ENCODE results near the gene DEXI. TPM values are rescaled to one million over a fixed set of nuclear protein-coding genes. Genes with fewer than 3 reads are reported as not detected.

Gene DEXI
- total and polyA plus RNA-seq, 2 of the 4 experiments (the other 2 are of a cell fraction): 43.7 to 63.6 TPM

- peaks cover 5% of the 10 kb centered on the region for H3K27me3 ChIP-seq (ENCODE audit: control insufficient read depth, insufficient read depth, low read length)
- no peaks in the 10 kb centered on the region for H3K36me3 ChIP-seq (ENCODE audit: control insufficient read depth, insufficient read depth, low read length)
- no peak overlapping the region for H2BK120ac ChIP-seq (ENCODE audit: low read depth, low read length)
- no peak overlapping the region for H2AK9ac ChIP-seq (replicated peaks; ENCODE audit: low read depth, low read length, poor library complexity)
- ChIA-PET POLR2A (ENCODE audit: unreplicated experiment) (no interaction called here), CTCF (no interaction called here)
- no peak for DNase-seq
- H2BK20ac ChIP-seq (ENCODE audit: low read depth, low read length): no peak overlapping the region
- H2BK5ac ChIP-seq (ENCODE audit: low read depth, low read length, poor library complexity, severe bottlenecking): no peak overlapping the region
- no peak overlapping the region for H3K27ac ChIP-seq (ENCODE audit: insufficient read depth, low read length)
- in situ Hi-C loops (cut with MboI; ENCODE audit: low sequenced_read_pairs): no loop called here
- no CpG with 5 or more reads among the region's 5 CpGs for WGBS, 2 experiments (ENCODE audit: extremely low coverage in 2 of 2, insufficient read length in 1 of 2)
- H3K23ac ChIP-seq (ENCODE audit: low read depth, low read length): no peak overlapping the region
- no peak overlapping the region for H3K4me2 ChIP-seq (ENCODE audit: low read depth, low read length)
- no peak overlapping the region for H2AFZ ChIP-seq (replicated peaks; ENCODE audit: low read length, poor library complexity)
- TF ChIP-seq, protein P1, sequence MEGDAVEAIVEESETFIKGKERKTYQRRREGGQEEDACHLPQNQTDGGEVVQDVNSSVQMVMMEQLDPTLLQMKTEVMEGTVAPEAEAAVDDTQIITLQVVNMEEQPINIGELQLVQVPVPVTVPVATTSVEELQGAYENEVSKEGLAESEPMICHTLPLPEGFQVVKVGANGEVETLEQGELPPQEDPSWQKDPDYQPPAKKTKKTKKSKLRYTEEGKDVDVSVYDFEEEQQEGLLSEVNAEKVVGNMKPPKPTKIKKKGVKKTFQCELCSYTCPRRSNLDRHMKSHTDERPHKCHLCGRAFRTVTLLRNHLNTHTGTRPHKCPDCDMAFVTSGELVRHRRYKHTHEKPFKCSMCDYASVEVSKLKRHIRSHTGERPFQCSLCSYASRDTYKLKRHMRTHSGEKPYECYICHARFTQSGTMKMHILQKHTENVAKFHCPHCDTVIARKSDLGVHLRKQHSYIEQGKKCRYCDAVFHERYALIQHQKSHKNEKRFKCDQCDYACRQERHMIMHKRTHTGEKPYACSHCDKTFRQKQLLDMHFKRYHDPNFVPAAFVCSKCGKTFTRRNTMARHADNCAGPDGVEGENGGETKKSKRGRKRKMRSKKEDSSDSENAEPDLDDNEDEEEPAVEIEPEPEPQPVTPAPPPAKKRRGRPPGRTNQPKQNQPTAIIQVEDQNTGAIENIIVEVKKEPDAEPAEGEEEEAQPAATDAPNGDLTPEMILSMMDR (conservative IDR thresholded peaks at IDR 0.05; ENCODE audit: low read depth, low read length): no peak
- TF ChIP-seq MXI1 (IDR thresholded peaks at IDR 0.05; ENCODE audit: borderline replicate concordance, low read depth, low read length) (no peak), RCOR1 (IDR thresholded peaks at IDR 0.05; ENCODE audit: insufficient replicate concordance, low read length) (no peak), NFE2L2 (IDR thresholded peaks at IDR 0.05; ENCODE audit: low read depth, low read length) (no peak), MAFK (IDR thresholded peaks at IDR 0.05; ENCODE audit: low read depth, low read length) (no peak), FOS (IDR thresholded peaks at IDR 0.05; ENCODE audit: low read depth, low read length) (no peak), USF2 (IDR thresholded peaks at IDR 0.05; ENCODE audit: low read depth, low read length) (no peak)
- no peak for ATAC-seq (ENCODE audit: low read depth)
- no peak overlapping the region for H3K9ac ChIP-seq (ENCODE audit: low read depth, low read length)
- H3K4me3 ChIP-seq (ENCODE audit: insufficient read depth, low read depth, low read length): no peak overlapping the region
- H2AK5ac ChIP-seq (ENCODE audit: low read depth, low read length): no peak overlapping the region
- no peak overlapping the region for H3K4ac ChIP-seq (ENCODE audit: low read depth, low read length)
- H3K9me1 ChIP-seq (ENCODE audit: insufficient read depth, low read length): no peaks in the 10 kb centered on the region
- H2BK15ac ChIP-seq (ENCODE audit: low read depth, low read length): no peak overlapping the region
- H3K9me3 ChIP-seq (ENCODE audit: control insufficient read depth, insufficient read depth, low read length): no peaks in the 10 kb centered on the region
- no peaks in the 10 kb centered on the region for H3K79me1 ChIP-seq (ENCODE audit: low read depth in 1 of 2, low read length in 2 of 2)
- BruUV-seq (replicated peaks): no TSS peak
- H3K18ac ChIP-seq (ENCODE audit: low read depth, low read length): no peak overlapping the region
- H4K91ac ChIP-seq (ENCODE audit: insufficient read depth, low read depth, low read length): no peak overlapping the region
- dilution Hi-C loops (cut with HindIII; ENCODE audit: low sequenced_read_pairs, unreplicated experiment): no loop called here
- H4K5ac ChIP-seq (ENCODE audit: low read depth, low read length): no peak overlapping the region
- no peak overlapping the region for H4K8ac ChIP-seq (ENCODE audit: low read depth in 2 of 2, low read length in 2 of 2)
- no peak overlapping the region for H3K14ac ChIP-seq (replicated peaks; ENCODE audit: low read depth, low read length)
- intact Hi-C loops (cut with micrococcal nuclease): no loop called here
- H3K56ac ChIP-seq (ENCODE audit: extremely low read depth, insufficient read depth, low read length): no peak overlapping the region
- H4K20me1 ChIP-seq (ENCODE audit: insufficient read depth, low read length): 0 out of 2 replicates have a peak, but pooled peaks cover 7% of the 10 kb centered on the region
- H3K4me1 ChIP-seq (ENCODE audit: control insufficient read depth, insufficient read depth, low read length): no peaks in the 10 kb centered on the region
Measured at GRCh38 chr16:10897134-10897533, 45.1 kb downstream of the DEXI start.
